IMR-90 (cell line): ENCODE results near the gene PIMREG.

Source experiments
- NFE2L2 ChIP-seq: fragments of 150-350 bp; IDR thresholded peaks from 2 replicates; pipeline ENCODE4 v1.6.1; 2016; ENCODE audit warnings: low read depth, mild to moderate bottlenecking, low read length
- POLR2A ChIP-seq: IDR thresholded peaks from 2 replicates; pipeline ENCODE4 v1.6.1; 2012; ENCODE audit warnings: mild to moderate bottlenecking, low read depth, low read length
- TF ChIP-seq, protein P1 (sequence below): conservative IDR thresholded peaks from 2 replicates; pipeline ENCODE4 v1.5.1; 2012; ENCODE audit warnings: mild to moderate bottlenecking, low read depth, low read length, improper control_type of control experiment

DNA sequence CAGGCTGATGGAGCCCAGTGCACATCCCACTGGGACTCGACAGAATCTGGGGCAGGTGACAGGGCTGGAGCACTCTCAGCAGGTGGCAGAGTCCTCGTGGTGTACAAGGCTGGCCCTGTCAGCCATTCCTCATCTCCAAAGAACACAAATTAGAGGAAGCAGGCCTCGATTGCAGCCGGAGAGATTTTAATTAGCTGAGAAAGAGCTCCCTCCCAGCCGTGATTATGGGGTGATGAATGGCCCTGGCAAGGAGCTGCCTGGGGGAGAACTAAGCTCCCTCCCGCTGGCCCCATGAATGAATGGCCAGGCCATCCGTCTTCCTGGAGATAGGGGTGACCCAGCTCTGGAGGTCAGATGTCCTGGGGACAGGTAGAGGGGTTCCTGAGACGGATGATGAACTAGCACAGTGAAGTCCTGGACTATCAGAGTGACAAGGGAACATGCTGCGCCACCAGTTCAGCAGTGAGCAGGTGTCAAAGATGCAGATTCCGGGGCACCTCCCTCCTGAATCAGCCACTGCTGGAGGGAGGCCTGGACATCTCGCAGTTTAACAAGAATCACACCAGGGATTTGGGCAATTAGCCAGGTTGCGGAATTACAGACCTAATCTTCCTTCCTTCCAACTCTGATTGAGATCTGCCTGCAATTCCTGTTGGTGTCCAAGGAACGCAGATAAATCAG is 35.5 kb downstream of the PIMREG start:
- TF ChIP-seq, protein P1, sequence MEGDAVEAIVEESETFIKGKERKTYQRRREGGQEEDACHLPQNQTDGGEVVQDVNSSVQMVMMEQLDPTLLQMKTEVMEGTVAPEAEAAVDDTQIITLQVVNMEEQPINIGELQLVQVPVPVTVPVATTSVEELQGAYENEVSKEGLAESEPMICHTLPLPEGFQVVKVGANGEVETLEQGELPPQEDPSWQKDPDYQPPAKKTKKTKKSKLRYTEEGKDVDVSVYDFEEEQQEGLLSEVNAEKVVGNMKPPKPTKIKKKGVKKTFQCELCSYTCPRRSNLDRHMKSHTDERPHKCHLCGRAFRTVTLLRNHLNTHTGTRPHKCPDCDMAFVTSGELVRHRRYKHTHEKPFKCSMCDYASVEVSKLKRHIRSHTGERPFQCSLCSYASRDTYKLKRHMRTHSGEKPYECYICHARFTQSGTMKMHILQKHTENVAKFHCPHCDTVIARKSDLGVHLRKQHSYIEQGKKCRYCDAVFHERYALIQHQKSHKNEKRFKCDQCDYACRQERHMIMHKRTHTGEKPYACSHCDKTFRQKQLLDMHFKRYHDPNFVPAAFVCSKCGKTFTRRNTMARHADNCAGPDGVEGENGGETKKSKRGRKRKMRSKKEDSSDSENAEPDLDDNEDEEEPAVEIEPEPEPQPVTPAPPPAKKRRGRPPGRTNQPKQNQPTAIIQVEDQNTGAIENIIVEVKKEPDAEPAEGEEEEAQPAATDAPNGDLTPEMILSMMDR, result no peak
- TF ChIP-seq NFE2L2, result no peak
- TF ChIP-seq POLR2A, result no peak
